ENCODE data around the gene TRAPPC4. TPM values are rescaled to one million over a fixed set of nuclear protein-coding genes. Genes with fewer than 3 reads are reported as not detected.
"Not testable (repeated sequence)": the region's sequence is repeated elsewhere in the genome, so short reads cannot be mapped to it uniquely, and the experiment has no call there.

TRAPPC4 gene
- 41.0 TPM for total RNA-seq

GRCh38 chr11:119018074-119018938 is at the start of gene TRAPPC4, which contains the start of gene RPS25:
TSS of gene TRAPPC4 (plus strand) at chr11:119018766. CDS start at chr11:119018796, 30 bp downstream.
TSS of gene RPS25 (minus strand) at chr11:119018343. CDS start at chr11:119018284, 59 bp downstream.
- intact Hi-C loops (cut with DNase I) = loop anchor here (1.0 kb wide), 3 partner anchors 12 to 39 kb away; partner anchors contain the start of genes CENATAC, HYOU1 and SLC37A4
- no peaks in the 10 kb centered on the region for H3K27me3 ChIP-seq
- H3K4me3 ChIP-seq = peak within 1 kb of the TSS; percentile 78 to 89
- DNase-seq (ENCODE audit: low spot score in 2 of 2) = peak; percentile 87 to 97
- peak in 1 of 3 experiments; percentile 15 for TF ChIP-seq CTCF (IDR thresholded peaks at IDR 0.05)
- H3K36me3 ChIP-seq = peaks cover 32 to 54% of the 10 kb centered on the region in 2 donors
- peaks cover 7 to 32% of the 10 kb centered on the region in 2 donors for H3K4me1 ChIP-seq
- H3K9me3 ChIP-seq = no peaks in the 10 kb centered on the region
- H3K27ac ChIP-seq = peak within 1 kb of the TSS; percentile 83 to 96

GRCh38 chr11:118969508-118969907 is 49.1 kb upstream of the TRAPPC4 start:
- H3K4me1 ChIP-seq; intact Hi-C loops (cut with DNase I); H3K27me3 ChIP-seq; H3K27ac ChIP-seq; DNase-seq (ENCODE audit: low spot score in 2 of 2); H3K9me3 ChIP-seq; H3K4me3 ChIP-seq; H3K36me3 ChIP-seq: not testable (repeated sequence)

- no peaks in the 10 kb centered on the region for H3K9me3 ChIP-seq
- no peaks in the 10 kb centered on the region for H3K4me1 ChIP-seq
- TF ChIP-seq CTCF (IDR thresholded peaks at IDR 0.05) = no peak
- no peak within 1 kb of the TSS for H3K4me3 ChIP-seq
- no peak within 1 kb of the TSS for H3K27ac ChIP-seq
- H3K27me3 ChIP-seq = no peaks in the 10 kb centered on the region
- no peak for DNase-seq (ENCODE audit: low spot score in 2 of 2)
- no peaks in the 10 kb centered on the region for H3K36me3 ChIP-seq
- intact Hi-C loops (cut with DNase I) = no loop called here
Measured at GRCh38 chr11:118971646-118972045, 46.9 kb upstream of the TRAPPC4 start, which contains the start of gene FOXR1. TSS of gene FOXR1 (plus strand) at chr11:118971761. CDS start at chr11:118971932, 171 bp downstream.

GRCh38 chr11:118973985-118974384 is 44.6 kb upstream of the TRAPPC4 start:
- Histone ChIP-seq H3K36me3 (no peaks in the 10 kb centered on the region), H3K9me3 (no peaks in the 10 kb centered on the region), H3K27ac (no peak overlapping the region), H3K4me1 (no peaks in the 10 kb centered on the region), H3K4me3 (no peak overlapping the region), H3K27me3 (no peaks in the 10 kb centered on the region)
- no peak for DNase-seq (ENCODE audit: low spot score in 2 of 2)
- intact Hi-C loops (cut with DNase I) = no loop called here
- TF ChIP-seq CTCF (IDR thresholded peaks at IDR 0.05) = no peak

- TF ChIP-seq CTCF (IDR thresholded peaks at IDR 0.05) = no peak
- H3K9me3 ChIP-seq = no peaks in the 10 kb centered on the region
- no peak for DNase-seq (ENCODE audit: low spot score in 2 of 2)
- no peaks in the 10 kb centered on the region for H3K27me3 ChIP-seq
- intact Hi-C loops (cut with DNase I) = no loop called here
- H3K36me3 ChIP-seq = no peaks in the 10 kb centered on the region
- no peak overlapping the region for H3K27ac ChIP-seq
- no peaks in the 10 kb centered on the region for H3K4me1 ChIP-seq
- no peak overlapping the region for H3K4me3 ChIP-seq
Measured at GRCh38 chr11:118975771-118976709, 42.5 kb upstream of the TRAPPC4 start.
